GM12801 (cell line): ENCODE measurements around the gene INSYN2A.

ENCODE experiments used
- TF ChIP-seq, protein P1 (sequence below): IDR thresholded peaks from one replicate; pipeline ENCODE4 v1.5.1; 2011; ENCODE audit warnings: control low read depth; ENCODE audit not compliant: insufficient read length; ENCODE audit errors: extremely low read depth

Gene INSYN2A

DNA sequence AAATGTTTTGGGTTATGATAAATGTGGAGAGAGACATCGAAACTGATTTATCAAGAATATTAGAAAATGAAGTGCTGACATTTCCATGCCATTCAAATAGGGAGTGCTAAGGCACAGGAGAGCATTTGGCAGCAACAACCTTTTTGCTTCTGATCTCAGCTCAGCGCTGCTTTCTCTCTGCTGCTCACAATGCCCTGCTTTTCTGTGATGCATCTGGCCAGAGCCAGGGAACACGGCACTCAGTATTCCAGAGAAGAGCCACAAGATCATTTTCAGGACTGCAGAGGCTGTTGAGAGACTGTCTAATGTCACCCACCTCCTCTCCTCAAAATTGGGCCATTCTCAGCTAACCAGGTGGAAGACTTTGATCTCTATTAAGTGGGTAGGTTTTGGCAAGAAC is 28.1 kb downstream of the INSYN2A start:
- TF ChIP-seq, protein P1, sequence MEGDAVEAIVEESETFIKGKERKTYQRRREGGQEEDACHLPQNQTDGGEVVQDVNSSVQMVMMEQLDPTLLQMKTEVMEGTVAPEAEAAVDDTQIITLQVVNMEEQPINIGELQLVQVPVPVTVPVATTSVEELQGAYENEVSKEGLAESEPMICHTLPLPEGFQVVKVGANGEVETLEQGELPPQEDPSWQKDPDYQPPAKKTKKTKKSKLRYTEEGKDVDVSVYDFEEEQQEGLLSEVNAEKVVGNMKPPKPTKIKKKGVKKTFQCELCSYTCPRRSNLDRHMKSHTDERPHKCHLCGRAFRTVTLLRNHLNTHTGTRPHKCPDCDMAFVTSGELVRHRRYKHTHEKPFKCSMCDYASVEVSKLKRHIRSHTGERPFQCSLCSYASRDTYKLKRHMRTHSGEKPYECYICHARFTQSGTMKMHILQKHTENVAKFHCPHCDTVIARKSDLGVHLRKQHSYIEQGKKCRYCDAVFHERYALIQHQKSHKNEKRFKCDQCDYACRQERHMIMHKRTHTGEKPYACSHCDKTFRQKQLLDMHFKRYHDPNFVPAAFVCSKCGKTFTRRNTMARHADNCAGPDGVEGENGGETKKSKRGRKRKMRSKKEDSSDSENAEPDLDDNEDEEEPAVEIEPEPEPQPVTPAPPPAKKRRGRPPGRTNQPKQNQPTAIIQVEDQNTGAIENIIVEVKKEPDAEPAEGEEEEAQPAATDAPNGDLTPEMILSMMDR = no peak

DNA sequence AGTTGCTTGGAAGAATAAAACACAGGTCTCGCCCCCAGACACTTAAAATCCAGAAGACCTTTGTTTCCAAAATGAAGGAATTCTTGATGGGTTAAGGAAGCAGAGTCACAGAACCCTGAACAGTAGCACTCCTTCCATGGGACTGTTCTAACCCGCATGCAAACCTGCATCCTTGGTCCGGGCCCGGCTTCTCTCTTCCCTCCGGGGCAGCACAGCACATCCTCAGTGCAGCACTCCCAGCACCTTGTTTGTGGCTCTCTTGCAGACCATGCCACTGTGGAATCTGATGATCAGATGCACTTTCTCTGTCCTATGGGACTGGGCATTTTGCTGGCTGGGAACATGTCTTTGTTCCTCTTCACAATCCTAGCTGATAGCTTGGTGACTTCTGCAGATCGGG is 33.5 kb downstream of the INSYN2A start:
- TF ChIP-seq, protein P1 = no peak

DNA sequence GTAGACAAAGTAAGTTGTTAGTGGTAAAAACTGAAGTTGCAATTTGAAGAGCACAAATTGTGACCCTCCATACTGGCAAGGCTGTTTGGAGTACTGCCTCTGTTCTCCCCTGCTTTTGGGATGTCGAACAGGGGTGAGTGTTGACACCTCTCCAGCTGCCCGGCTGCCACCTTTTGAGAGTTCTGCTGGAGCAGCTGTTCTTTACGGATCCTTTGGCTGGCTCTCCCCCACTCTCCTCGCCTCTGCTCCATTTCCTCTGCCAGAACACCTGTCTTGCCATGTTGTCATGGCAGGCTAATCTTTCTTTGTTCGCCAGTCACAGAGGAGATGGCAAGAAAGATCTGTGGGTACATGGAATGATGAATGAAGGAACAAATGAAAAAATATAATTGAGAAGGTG is 34.9 kb downstream of the INSYN2A start:
- TF ChIP-seq, protein P1 = no peak

DNA sequence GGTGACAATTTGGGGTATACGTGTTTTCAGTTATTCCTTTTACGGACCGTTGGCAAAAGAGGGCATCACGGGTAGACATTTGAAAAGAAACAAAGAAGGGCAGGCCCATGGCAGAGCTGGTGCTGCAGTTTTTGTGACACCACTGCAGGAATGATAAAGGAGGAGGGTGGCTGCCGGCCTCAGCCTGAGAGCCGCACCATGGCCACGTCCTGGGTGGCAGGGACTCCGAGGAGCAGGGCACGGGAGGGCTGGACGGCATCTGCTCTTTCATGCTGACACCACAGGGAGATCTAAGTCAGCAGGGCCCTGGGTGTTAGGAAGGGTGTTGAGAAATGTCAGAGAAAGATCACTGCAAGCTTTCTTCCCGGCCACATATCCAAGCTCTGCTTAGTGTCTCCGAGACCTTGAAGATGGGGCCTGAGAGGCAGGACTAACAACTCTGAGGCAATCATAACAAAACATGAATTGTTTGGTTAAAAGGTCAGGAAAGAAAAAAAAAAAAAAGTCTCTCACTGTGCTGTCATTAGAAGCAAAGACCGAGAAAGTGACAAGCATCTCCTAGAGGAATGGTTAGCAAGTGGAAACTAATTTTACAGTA is 36.6 kb downstream of the INSYN2A start:
- TF ChIP-seq, protein P1 = no peak

DNA sequence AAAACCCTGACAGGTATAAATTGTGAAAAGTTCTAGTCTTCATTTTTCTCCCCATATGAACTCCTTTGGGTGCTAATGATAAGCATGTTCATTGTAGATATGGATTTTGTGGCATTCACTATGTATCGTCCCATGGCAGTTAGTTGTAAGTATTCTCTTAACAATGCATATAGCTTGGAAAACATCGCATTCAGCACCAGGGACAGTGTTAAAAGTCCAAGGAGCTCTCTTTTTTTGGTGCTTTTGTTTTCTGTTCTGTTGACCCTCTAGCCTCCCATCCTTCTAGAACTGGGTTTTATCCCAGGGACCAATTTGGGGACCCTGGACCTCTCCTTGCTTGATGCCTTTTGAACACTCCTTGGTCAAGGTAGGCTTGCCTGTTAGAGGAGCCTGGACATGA is 37.7 kb downstream of the INSYN2A start:
- TF ChIP-seq, protein P1 = no peak

- TF ChIP-seq, protein P1 = no peak
Observed at GRCh38 chr10:127157506-127158200, 38.7 kb downstream of the INSYN2A start.

DNA sequence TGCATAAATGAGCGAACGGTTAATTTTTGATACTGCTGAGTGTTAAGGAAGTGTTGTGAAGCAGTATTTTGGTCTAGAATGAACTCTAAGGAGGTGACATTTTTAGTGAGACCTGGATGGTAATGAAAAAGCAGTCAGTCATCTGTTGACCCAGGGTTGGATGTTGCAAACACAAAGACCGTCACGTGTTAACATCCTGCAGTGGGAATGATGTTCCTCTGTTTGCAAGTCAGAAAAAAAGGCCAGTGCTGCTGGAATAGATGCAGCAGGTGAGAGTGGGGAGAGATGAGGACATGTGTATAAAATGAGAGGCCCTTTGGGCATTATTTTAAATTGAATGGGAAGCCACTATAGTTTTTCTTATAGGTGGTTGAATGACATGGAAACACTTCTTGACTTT is 39.3 kb downstream of the INSYN2A start:
- TF ChIP-seq, protein P1 = no peak
